Uterus (tissue), 2 donors: ENCODE data around the gene NIPBL.

Experiments
- CTCF ChIP-seq, 4 experiments: fragments of 200-600 bp in 2 of 4; fragments of 450-650 bp in 2 of 4; sonication (generic) in 2 of 4; IDR thresholded peaks; one replicate each; pipeline ENCODE4 v1.5.1; 2016 to 2019; ENCODE audit warnings: antibody characterized with exemption in 4 of 4, mild to moderate bottlenecking in 2 of 4, moderate library complexity in 1 of 4
- POLR2A ChIP-seq, 2 donors: fragments of 450-650 bp; IDR thresholded peaks; one replicate each; pipeline ENCODE4 v1.6.1; 2016; ENCODE audit warnings: antibody characterized with exemption in 2 of 2, mild to moderate bottlenecking in 1 of 2, moderate library complexity in 1 of 2

GRCh38 chr5:36946101-36946500, 69.5 kb downstream of the NIPBL start:
- TF ChIP-seq POLR2A (IDR thresholded peaks at IDR 0.05) (no peak), CTCF (IDR thresholded peaks at IDR 0.05) (no peak)
